K562 (cell line): ENCODE results near the gene ASF1B. TPM values are rescaled to one million over a fixed set of nuclear protein-coding genes. Genes with fewer than 3 reads are reported as not detected.
A peak's percentile ranks its signal among the peaks of the same experiment; 100 is the strongest.

Experiments used
- ATAC-seq: fragments of 200-7000 bp; cut with Tn5 transposase; 3 replicates; pipeline ENCODE4 v1.9.1; 2020; ENCODE audit warnings: moderate library complexity
- BruUV-seq: library from RNA; stranded (reverse); fragments of 400-500 nt; replicated peaks from 2 replicates; lab custom pipeline; 2021; lab: Mats Ljungman, UMichigan
- CTCF ChIA-PET: fragments of 300-600 bp; formaldehyde crosslinking; extraction: SDS; loops from one replicate; lab custom pipeline; 2021; ENCODE audit warnings: low intra/inter-chr PET ratio; lab: Yijun Ruan, JAX
- POLR2A ChIA-PET: fragments of 300-600, 350-650 bp; sonication (Branson Sonifier 250); formaldehyde crosslinking; extraction: SDS; loops from one replicate; lab custom pipeline; 2021; ENCODE audit warnings: antibody characterized with exemption, inconsistent platforms; lab: Yijun Ruan, JAX
- DNase-seq, 4 experiments: peaks; one replicate each; pipeline versions ENCODE4 v3.0.0 to v3.0.0-alpha.2; 2011 to 2018; ENCODE audit warnings: low spot score in 3 of 4, mixed read lengths in 3 of 4; ENCODE audit errors: extremely low read depth in 1 of 4
- FAIRE-seq: peaks from 2 replicates; lab custom pipeline; 2011; peaks lifted over from hg19 to GRCh38; lab: Jason Lieb, UNC
- H2AFZ ChIP-seq: 2 replicates; pipeline ENCODE4 v1.6.0; 2011; ENCODE audit warnings: low read depth, low read length, control low read depth, inconsistent platforms
- H3K27ac ChIP-seq: fragments of 200-600 bp; 3 replicates; pipeline ENCODE4 v1.8.0; 2011; ENCODE audit warnings: low read depth, mild to moderate bottlenecking, control low read depth, inconsistent platforms, low read length, moderate library complexity, mixed read lengths; ENCODE audit errors: extremely low read depth
- H3K27me3 ChIP-seq, 2 experiments: fragments of 300-600 bp in 1 of 2; 2 replicates in 1 of 2; 3 replicates in 1 of 2; pipeline versions ENCODE4 v1.6.0 to v1.8.0; 2011; ENCODE audit warnings: inconsistent platforms in 2 of 2, low read length in 2 of 2, mild to moderate bottlenecking in 1 of 2, mixed read lengths in 1 of 2, moderate library complexity in 1 of 2; ENCODE audit not compliant: control insufficient read depth in 2 of 2, insufficient read depth in 2 of 2
- H3K36me3 ChIP-seq: fragments of 300-600 bp; 3 replicates; pipeline ENCODE4 v1.8.0; 2011; ENCODE audit warnings: mild to moderate bottlenecking, low read length, inconsistent platforms; ENCODE audit not compliant: control insufficient read depth, insufficient read depth
- H3K4me1 ChIP-seq, 2 experiments: fragments of 200-600 bp in 1 of 2; replicated peaks in 1 of 2; 2 replicates in 1 of 2; 3 replicates in 1 of 2; pipeline versions ENCODE4 v1.5.1 to v1.8.0; 2011; ENCODE audit warnings: inconsistent platforms in 2 of 2, low read length in 2 of 2, mild to moderate bottlenecking in 1 of 2, mixed read lengths in 1 of 2, moderate library complexity in 1 of 2; ENCODE audit not compliant: control insufficient read depth in 2 of 2, insufficient read depth in 2 of 2
- H3K4me2 ChIP-seq: 2 replicates; pipeline ENCODE4 v1.6.1; 2011; ENCODE audit warnings: low read length, control low read depth, inconsistent platforms, mixed read lengths; ENCODE audit not compliant: insufficient read depth
- H3K4me3 ChIP-seq: fragments of 200-600 bp; sonication (generic), shearing (Covaris generic); 2 replicates; pipeline ENCODE4 v1.5.1; 2016; ENCODE audit warnings: control low read depth, inconsistent platforms
- H3K79me2 ChIP-seq: fragments of 200-600 bp; 3 replicates; pipeline ENCODE4 v1.8.0; 2011; ENCODE audit warnings: low read length, inconsistent platforms; ENCODE audit not compliant: control insufficient read depth, insufficient read depth
- H3K9ac ChIP-seq, 2 experiments: 2 replicates each; pipeline versions ENCODE4 v1.6.0 to v1.6.1; 2011; ENCODE audit warnings: low read depth in 2 of 2, low read length in 2 of 2, control low read depth in 1 of 2, inconsistent platforms in 1 of 2, mild to moderate bottlenecking in 1 of 2, mixed read lengths in 1 of 2; ENCODE audit not compliant: insufficient read depth in 1 of 2
- H3K9me1 ChIP-seq: one replicate; pipeline ENCODE4 v1.6.0; 2011; ENCODE audit warnings: inconsistent platforms, mild to moderate bottlenecking, low read length, moderate library complexity; ENCODE audit not compliant: control insufficient read depth, insufficient read depth
- H3K9me3 ChIP-seq: replicated peaks from 2 replicates; pipeline ENCODE4 v1.5.1; 2011; ENCODE audit warnings: low read depth, low read length, inconsistent platforms; ENCODE audit not compliant: control insufficient read depth, insufficient read depth
- H4K20me1 ChIP-seq: replicated peaks from 2 replicates; pipeline ENCODE4 v1.6.1; 2011; ENCODE audit warnings: low read length, inconsistent platforms, mixed read lengths; ENCODE audit not compliant: control insufficient read depth, insufficient read depth
- BCOR ChIP-seq: fragments of 450-650 bp; IDR thresholded peaks from 2 replicates; pipeline ENCODE4 v1.6.1; 2016
- RBM15 ChIP-seq: fragments of 200-400 bp; formaldehyde crosslinking; IDR thresholded peaks from 2 replicates; pipeline ENCODE4 v1.6.1; 2018; ENCODE audit warnings: mild to moderate bottlenecking, low read length, moderate library complexity; ENCODE audit not compliant: insufficient read depth
- ZNF12 ChIP-seq: sonication (generic); formaldehyde crosslinking; IDR thresholded peaks from 2 replicates; pipeline ENCODE4 v1.4.0; 2020; ENCODE audit warnings: mild to moderate bottlenecking, missing genetic modification reagents
- ZNF121 ChIP-seq: sonication (generic); formaldehyde crosslinking; conservative IDR thresholded peaks from 2 replicates; pipeline ENCODE4 v1.8.0; 2022; ENCODE audit warnings: missing genetic modification reagents
- WGBS: fragments of 100-300 bp; shearing (Covaris generic); methylation state at CpG from one replicate; pipeline ENCODE4 v1.1.6; 2016; ENCODE audit warnings: low coverage, mixed read lengths; ENCODE audit not compliant: insufficient coverage; ENCODE audit errors: missing lambda C conversion rate; 5-methylcytosine and 5-hydroxymethylcytosine counted together
- in situ Hi-C: fragments of 300-500 bp; cut with MboI; formaldehyde crosslinking; loops from 4 replicates; pipeline ENCODE4 v1.15.0; 2018; ENCODE audit warnings: inconsistent platforms, mixed read lengths
- intact Hi-C: fragments of 100-400 bp; cut with micrococcal nuclease; formaldehyde crosslinking; loops from 2 replicates; pipeline ENCODE4 v1.14.2; 2022
- polyA plus RNA-seq, 8 experiments: library from polyadenylated mRNA; depleted of rRNA in 4 of 8; stranded (reverse) in 5 of 8; unstranded in 3 of 8; fragments of >200 nt; fragmentation: Nextera tagmentation in 2 of 8; fragmentation: Illumina TruSeq in 1 of 8; extraction: Ambion mirVana in 2 of 8; extraction: Trizol in 1 of 8; gene quantifications; 2 replicates each; pipeline versions ENCODE4 v1.2.1 to v1.2.3, GENCODE V29; 2011 to 2014; ENCODE audit warnings: inconsistent platforms in 1 of 8, missing spikeins in 1 of 8
- total RNA-seq, 7 experiments: library from RNA; depleted of rRNA in 6 of 7; stranded (reverse); fragments of >200 nt in 6 of 7; fragmentation: Illumina TruSeq in 2 of 7; extraction: Trizol in 2 of 7; gene quantifications; 2 replicates each; pipeline versions ENCODE4 v1.2.1 to v1.2.3, GENCODE V29; 2011 to 2021; ENCODE audit warnings: low replicate concordance in 1 of 7
- TF ChIP-seq, protein P1 (sequence below): fragments of 200-800 bp; sonication (Bioruptor generic); IDR thresholded peaks from 2 replicates; pipeline ENCODE4 v1.6.1; 2017; ENCODE audit warnings: missing genetic modification characterization, missing compliant biosample characterization
- TF ChIP-seq, protein P2 (sequence below): sonication (generic); formaldehyde crosslinking; IDR thresholded peaks from 2 replicates; pipeline ENCODE4 v1.8.0; 2022; ENCODE audit warnings: mild to moderate bottlenecking, missing genetic modification reagents

Gene ASF1B
- total and polyA plus RNA-seq, 9 of the 15 experiments (the other 6 are each of a cell fraction or from before 2014, with no cell fraction given), result 6.0 to 69.4 (median 53.3) TPM

DNA sequence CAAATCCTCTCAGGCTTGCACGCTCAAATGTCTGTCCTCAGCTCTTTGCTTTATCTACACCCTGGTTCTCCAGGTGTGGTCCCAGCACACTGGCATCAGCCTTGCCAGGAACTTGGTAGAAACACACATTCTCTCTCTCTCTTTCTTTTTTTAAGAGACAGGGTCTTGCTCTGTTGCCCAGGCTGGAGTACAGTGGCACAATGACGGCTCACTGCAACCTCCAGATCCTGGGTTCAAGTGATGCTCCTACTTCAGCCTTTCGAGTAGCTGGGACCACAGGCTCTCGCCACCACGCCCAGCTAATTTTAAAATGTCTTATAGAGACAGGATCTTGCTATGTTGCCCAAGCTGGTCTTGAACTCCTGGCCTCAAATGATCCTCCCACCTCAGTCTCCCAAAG, 48.8 kb upstream of the ASF1B start:
- 75% methylated on average over 5 of the region's 5 CpGs for WGBS
- intact Hi-C loops, result no loop called here
- ATAC-seq, result no peak

GRCh38 chr19:14183741-14184350, 47.5 kb upstream of the ASF1B start:
- Histone ChIP-seq H4K20me1 (no peaks in the 10 kb centered on the region; the same call in 1 of the 2 replicates), H3K4me3 (no peak overlapping the region), H3K27me3 (no peaks in the 10 kb centered on the region), H2AFZ (no peak overlapping the region), H3K79me2 (no peaks in the 10 kb centered on the region; the same call in 2 of the 3 replicates), H3K9me1 (no peaks in the 10 kb centered on the region), H3K4me2 (no peak overlapping the region), H3K4me1 (peaks cover 5 to 19% of the 10 kb centered on the region in 2 experiments; a peak in 4 of 5 replicates), H3K36me3 (no peaks in the 10 kb centered on the region), H3K9me3 (no peaks in the 10 kb centered on the region), H3K9ac (no peak overlapping the region), H3K27ac (no peak overlapping the region)
- 67% methylated on average over 10 of the region's 14 CpGs for WGBS
- BruUV-seq, result no TSS peak
- in situ Hi-C loops, result no loop called here
- DNase-seq (peak in 2 of 4 experiments; percentile 34 to 37), FAIRE-seq (no peak), ATAC-seq (no peak)
- TF ChIP-seq, protein P1, sequence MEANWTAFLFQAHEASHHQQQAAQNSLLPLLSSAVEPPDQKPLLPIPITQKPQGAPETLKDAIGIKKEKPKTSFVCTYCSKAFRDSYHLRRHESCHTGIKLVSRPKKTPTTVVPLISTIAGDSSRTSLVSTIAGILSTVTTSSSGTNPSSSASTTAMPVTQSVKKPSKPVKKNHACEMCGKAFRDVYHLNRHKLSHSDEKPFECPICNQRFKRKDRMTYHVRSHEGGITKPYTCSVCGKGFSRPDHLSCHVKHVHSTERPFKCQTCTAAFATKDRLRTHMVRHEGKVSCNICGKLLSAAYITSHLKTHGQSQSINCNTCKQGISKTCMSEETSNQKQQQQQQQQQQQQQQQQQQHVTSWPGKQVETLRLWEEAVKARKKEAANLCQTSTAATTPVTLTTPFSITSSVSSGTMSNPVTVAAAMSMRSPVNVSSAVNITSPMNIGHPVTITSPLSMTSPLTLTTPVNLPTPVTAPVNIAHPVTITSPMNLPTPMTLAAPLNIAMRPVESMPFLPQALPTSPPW (CRISPR knock-in tag), result 0 out of 2 replicates have a peak, but pooled peaks have one; percentile 16
- TF ChIP-seq, protein P2, sequence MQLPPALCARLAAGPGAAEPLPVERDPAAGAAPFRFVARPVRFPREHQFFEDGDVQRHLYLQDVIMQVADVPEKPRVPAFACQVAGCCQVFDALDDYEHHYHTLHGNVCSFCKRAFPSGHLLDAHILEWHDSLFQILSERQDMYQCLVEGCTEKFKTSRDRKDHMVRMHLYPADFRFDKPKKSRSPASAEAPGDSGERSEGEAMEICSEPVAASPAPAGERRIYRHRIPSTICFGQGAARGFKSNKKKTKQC, result no peak
- intact Hi-C loops, result no loop called here
- CTCF ChIA-PET, result no interaction called here
- POLR2A ChIA-PET, result interaction anchor here (0.7 kb wide), 1 partner anchor 15 kb away, joined by 3 read pairs; no protein-coding TSS in a partner anchor

More for the DNA sequence above, 48.8 kb upstream of the ASF1B start:
- ChIA-PET POLR2A (no interaction called here), CTCF (no interaction called here)
- Histone ChIP-seq H3K9me3 (no peaks in the 10 kb centered on the region), H3K27ac (no peak overlapping the region), H3K4me2 (no peak overlapping the region), H3K9me1 (peaks cover 1% of the 10 kb centered on the region), H3K79me2 (no peaks in the 10 kb centered on the region; the same call in 2 of the 3 replicates), H3K4me3 (no peak overlapping the region), H4K20me1 (no peaks in the 10 kb centered on the region; the same call in 1 of the 2 replicates), H3K9ac (no peak overlapping the region), H2AFZ (no peak overlapping the region)
- BruUV-seq, result no TSS peak
- in situ Hi-C loops, result no loop called here
- TF ChIP-seq ZNF121 (CRISPR knock-in tag) (peak; percentile 55; the same call in 1 of the 2 replicates), ZNF12 (no peak), RBM15 (no peak), BCOR (0 out of 2 replicates have a peak, but pooled peaks have one; percentile 10)
- TF ChIP-seq, all 486 proteins: peak for 2
- no peak for DNase-seq
- Histone ChIP-seq H3K27me3 (no peaks in the 10 kb centered on the region), H3K4me1 (peaks cover 5 to 19% of the 10 kb centered on the region in 2 experiments; a peak in 4 of 5 replicates), H3K36me3 (no peaks in the 10 kb centered on the region)
- FAIRE-seq, result peak; percentile 65
